ENCODE results near the gene MBP.

- TF ChIP-seq POLR2A (IDR thresholded peaks at IDR 0.05): no peak
- no peak for TF ChIP-seq CTCF (IDR thresholded peaks at IDR 0.05 in 4 of 5, conservative IDR thresholded peaks at IDR 0.05 in 1 of 5)
Measured at GRCh38 chr18:77022556-77022955, 110.0 kb downstream of the MBP start.

Data from gastrocnemius medialis (tissue), 4 donors.